EL (cell line): Measurements from ENCODE around the gene LPP.

ENCODE experiments used
- DNase-seq: peaks from one replicate; pipeline ENCODE4 v3.0.0-alpha.2; 2016

The LPP gene

DNA sequence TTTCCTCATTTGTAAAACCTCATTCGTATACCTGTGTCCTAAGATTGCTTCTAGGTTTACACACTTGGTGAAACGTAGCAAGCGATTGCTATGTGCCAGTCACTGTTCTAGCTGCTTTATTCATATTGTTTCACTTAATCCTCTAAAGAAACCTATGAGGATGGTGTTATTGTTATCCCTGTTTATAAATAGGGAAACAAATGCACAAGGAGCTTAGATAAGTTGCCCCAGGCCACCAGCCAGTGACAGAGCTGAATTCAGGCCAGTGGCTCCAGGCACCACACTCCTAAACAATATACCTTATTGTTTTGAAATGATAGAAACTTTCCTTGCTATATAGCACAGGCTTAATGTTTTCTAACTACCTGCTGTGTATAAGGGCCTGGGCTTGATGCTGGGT, 44.0 kb downstream of the LPP start:
- DNase-seq, result no peak

DNA sequence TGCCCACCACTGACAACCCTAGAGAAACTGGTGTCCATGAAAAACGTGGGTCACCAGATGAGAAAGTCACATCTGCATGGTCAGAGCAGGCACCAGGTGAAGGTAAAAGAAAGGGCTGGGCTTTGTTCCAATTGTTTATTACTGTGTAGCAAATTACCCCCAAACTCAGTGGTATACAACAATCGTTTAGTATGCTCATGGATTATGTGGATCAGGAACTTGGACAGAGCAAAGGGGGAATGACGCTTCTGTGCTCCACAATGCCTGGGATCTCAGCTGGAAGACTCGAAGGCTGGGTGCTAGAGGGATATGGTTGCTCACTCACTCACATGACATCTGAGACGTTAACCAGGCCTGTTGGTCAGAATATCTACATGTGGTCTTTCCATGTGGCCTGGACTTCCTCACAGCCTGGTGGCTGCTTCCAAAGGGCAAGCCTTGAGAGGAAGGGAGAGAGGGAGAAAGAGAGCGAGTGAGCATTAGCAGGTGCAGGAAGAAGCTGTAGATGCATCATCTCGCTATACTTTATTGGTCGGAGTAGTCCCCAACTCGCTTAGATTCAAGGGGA, 44.9 kb downstream of the LPP start:
- DNase-seq, result no peak

DNA sequence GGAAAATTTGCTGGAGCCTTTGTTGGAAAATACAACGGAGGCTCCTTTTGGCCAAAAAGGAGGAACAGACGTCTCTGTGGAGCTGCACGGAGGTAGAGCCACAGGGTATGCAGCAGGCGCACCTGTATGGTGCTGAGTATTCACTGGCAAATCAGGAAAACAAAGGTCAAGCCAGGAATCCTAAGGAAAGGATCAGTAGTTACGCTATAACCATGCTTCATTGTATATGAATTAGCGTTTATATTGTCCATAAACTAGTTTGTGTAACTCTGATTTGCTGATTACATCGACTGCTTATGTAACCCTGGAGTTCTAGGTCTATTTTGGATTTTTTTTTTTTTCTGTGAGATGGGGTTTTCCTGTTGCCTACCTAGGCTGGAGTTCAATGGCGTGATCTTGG, 45.4 kb downstream of the LPP start:
- DNase-seq, result no peak

GRCh38 chr3:188200481-188200880, 46.5 kb downstream of the LPP start:
- DNase-seq, result no peak

GRCh38 chr3:188202358-188203138, 48.6 kb downstream of the LPP start:
- no peak for DNase-seq

DNA sequence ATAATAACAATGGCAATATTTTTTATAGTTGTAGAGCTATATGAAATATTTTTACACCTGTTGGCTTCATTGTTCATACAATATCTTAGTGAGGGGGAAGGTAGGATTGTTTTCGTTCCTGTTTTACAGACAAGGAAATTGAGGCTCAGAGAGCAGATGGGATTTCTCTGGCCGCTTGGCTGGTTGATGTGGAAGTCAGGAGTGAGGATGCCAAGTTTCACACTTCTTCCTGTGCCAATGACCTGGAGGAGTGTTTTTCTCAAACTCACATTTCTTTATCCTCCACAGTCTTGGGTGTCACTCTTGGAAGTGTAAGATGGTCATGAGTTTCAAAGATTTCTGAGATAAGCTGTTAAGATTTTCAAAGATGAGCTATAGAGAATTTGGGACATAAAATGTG, 50.6 kb downstream of the LPP start:
- no peak for DNase-seq

GRCh38 chr3:188205992-188206416, 52.0 kb downstream of the LPP start:
- no peak for DNase-seq

DNA sequence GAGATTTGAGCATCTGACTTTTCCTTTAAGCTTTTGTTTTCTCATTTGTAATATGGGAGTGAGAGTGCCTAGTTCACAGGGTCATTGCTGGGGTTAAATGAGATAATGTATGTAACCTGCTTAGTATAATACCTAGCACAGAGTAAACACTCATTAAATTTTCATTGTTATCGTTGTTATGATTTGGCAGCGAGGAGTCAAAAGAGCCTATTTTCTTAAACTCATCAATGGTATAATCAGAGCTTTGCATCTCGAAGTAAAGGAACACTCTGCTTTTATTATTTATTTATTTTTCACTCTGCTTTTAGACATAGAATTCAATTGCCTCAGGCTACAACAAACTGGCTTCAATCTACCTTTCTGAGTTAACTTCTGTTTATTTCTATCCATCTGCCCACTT, 52.8 kb downstream of the LPP start:
- DNase-seq, result no peak

DNA sequence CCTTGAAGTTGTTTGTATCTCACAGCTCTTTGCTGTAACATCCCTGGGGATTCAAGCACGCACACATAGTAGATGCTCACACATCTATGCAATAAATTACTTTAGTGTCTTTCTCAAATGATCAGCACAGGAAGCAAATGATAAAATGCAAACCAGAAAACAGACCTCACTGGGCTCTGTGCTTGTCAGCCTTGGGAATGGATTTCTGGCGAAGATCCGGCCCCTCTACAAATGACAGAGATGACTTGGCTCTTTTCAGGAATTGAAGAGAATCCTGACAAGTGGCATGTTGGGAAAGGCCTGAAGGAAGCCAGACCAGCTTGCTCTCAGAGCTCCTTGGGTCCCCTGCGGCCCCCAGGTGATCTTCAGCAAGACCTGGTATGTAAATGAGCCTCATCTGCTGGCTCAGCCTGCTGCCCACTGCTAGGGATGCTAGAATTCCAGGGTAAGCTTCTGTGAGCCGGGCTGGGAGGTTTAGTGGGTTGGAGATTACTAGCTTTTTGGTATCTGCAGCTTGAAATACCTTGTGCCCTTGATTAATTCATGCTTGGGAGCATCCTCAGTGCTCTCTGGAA, 54.1 kb downstream of the LPP start:
- DNase-seq, result no peak

- peak; percentile 68 for DNase-seq
Observed at GRCh38 chr3:188208516-188208981, 54.6 kb downstream of the LPP start.

- no peak for DNase-seq
Observed at GRCh38 chr3:188209034-188209433, 55.1 kb downstream of the LPP start.

GRCh38 chr3:188209740-188210139, 55.8 kb downstream of the LPP start:
- DNase-seq, result no peak

- no peak for DNase-seq
Observed at GRCh38 chr3:188211476-188211875, 57.5 kb downstream of the LPP start.

GRCh38 chr3:188212308-188212969, 58.5 kb downstream of the LPP start:
- peak; percentile 79 for DNase-seq

- no peak for DNase-seq
Observed at GRCh38 chr3:188214442-188214841, 60.5 kb downstream of the LPP start.

GRCh38 chr3:188215129-188215528, 61.2 kb downstream of the LPP start:
- DNase-seq, result no peak

DNA sequence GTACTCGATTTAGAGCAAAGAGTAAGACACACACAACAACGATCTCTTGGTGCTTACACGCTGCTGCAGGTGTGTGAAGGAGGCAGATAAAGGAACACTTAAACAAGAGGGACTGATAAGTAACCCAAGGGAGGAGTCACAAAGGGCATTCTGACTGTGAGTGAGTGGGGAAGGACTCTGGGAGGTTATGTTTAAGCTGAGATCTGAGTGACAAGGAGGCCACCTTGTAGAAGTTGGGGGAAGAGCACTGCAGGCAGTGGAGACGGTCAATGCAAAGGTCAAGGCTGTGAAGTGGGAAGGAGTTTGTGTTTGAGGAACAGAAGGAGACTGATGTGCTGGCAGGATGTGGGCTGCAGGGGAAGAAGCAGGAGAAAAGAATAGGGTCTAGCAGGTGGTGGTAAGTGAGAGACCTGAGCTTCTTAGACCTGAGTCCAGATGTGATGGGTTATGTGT, 63.1 kb downstream of the LPP start:
- DNase-seq, result no peak

- DNase-seq, result no peak
Observed at GRCh38 chr3:188217726-188218125, 63.8 kb downstream of the LPP start.

GRCh38 chr3:188218603-188219002, 64.6 kb downstream of the LPP start:
- DNase-seq, result no peak

DNA sequence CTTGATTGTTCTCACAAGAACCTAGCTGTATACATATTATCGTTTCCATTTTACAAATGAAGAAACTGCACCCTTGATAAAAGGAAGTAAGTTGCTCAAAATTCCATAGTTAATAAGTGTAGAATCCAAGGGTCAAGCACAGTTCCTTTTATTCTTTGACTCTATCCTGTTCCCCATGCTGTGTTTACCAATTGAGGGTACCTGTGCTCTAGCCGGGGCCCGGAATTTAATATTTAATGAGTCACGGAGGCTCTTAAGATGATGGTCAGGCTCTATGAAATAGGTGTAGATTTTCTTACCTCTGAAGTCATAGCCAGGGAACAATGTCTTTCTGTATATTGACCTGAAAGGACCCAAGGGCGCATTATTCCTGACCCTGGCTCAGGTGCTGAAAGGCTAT, 65.2 kb downstream of the LPP start:
- no peak for DNase-seq

DNA sequence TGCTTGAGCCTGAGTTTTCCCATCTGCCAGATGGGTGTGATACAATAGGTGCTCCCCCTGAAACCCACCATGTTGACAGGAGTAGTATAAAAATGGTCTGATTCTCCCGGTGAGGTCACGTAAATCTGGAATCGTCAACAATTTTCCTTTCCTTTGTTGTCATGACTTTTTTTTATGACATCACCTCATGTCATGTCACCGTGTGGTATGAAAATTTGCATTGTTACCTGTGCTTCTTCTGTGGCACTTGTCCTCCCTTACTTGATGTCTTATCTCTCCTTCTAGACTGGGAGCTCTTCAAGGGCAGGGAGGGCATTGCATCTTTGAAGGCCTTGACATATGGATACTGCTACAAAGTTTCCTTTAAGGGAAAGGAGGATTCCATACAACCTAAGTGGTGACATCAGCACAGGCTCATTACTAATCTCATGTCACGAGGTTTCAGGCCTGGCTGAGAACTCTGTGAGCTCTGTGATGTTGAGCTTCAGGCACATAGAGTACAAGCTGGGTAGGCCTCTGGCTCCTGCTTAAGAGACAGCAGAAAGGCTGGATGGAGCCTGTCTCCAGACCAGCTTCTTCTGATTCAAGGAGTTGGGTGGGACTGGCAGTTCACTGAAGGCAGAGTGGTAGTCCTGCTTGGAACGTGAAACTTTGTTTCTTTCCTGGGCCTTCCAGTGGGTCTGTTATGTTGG, 66.3 kb downstream of the LPP start:
- DNase-seq, result peak; percentile 69

GRCh38 chr3:188220988-188221818, 67.2 kb downstream of the LPP start:
- DNase-seq, result peak; percentile 85
